Measurements from ENCODE around the gene WDTC1.
A peak's percentile ranks its signal among the peaks of the same experiment; 100 is the strongest.

WDTC1 gene

GRCh38 chr1:27336756-27337155 is 102.3 kb downstream of the WDTC1 start:
- no peak for DNase-seq

- no peak for DNase-seq
Measured at GRCh38 chr1:27338751-27339150, 104.3 kb downstream of the WDTC1 start.

- peak in 1 of 4 experiments; percentile 20 for DNase-seq
Measured at GRCh38 chr1:27339213-27339612, 104.8 kb downstream of the WDTC1 start.

- DNase-seq: peak; percentile 70 to 89 (median 83)
Measured at GRCh38 chr1:27341525-27342252, 107.3 kb downstream of the WDTC1 start, which contains the start of gene SYTL1. SYTL1 (plus strand) TSS chr1:27342022; CDS start chr1:27345335, 3,313 bp downstream.

- peak in 1 of 4 experiments; percentile 22 for DNase-seq
Measured at GRCh38 chr1:27342391-27342777, 108.0 kb downstream of the WDTC1 start.

GRCh38 chr1:27342778-27343638 is 108.6 kb downstream of the WDTC1 start:
- peak; percentile 36 to 77 (median 66) for DNase-seq

GRCh38 chr1:27343639-27344025 is 109.2 kb downstream of the WDTC1 start:
- DNase-seq: no peak

- DNase-seq: no peak
Measured at GRCh38 chr1:27345272-27345671, 110.8 kb downstream of the WDTC1 start.

GRCh38 chr1:27346357-27346756 is 111.9 kb downstream of the WDTC1 start:
- no peak for DNase-seq

- no peak for DNase-seq
Measured at GRCh38 chr1:27346991-27347624, 112.7 kb downstream of the WDTC1 start.

GRCh38 chr1:27348861-27349783 is 114.7 kb downstream of the WDTC1 start:
- DNase-seq: peak in 1 of 4 experiments; percentile 45

- DNase-seq: peak; percentile 33 to 72 (median 51)
Measured at GRCh38 chr1:27349784-27350662, 115.6 kb downstream of the WDTC1 start.

- DNase-seq: no peak
Measured at GRCh38 chr1:27350663-27351540, 116.5 kb downstream of the WDTC1 start.

- no peak for DNase-seq
Measured at GRCh38 chr1:27351541-27352107, 117.2 kb downstream of the WDTC1 start.

- no peak for DNase-seq
Measured at GRCh38 chr1:27353166-27353565, 118.7 kb downstream of the WDTC1 start.

GRCh38 chr1:27353629-27354028 is 119.2 kb downstream of the WDTC1 start:
- no peak for DNase-seq

- no peak for DNase-seq
Measured at GRCh38 chr1:27355683-27356082, 121.3 kb downstream of the WDTC1 start.

GRCh38 chr1:27356277-27356618 is 121.8 kb downstream of the WDTC1 start:
- peak in 1 of 4 experiments; percentile 26 for DNase-seq

- DNase-seq: no peak
Measured at GRCh38 chr1:27356619-27357280, 122.3 kb downstream of the WDTC1 start.

Measured in suppressor macrophage (primary cell).